Osteocyte (in vitro differentiated cells): ENCODE results near the gene KLF17. TPM values are rescaled to one million over a fixed set of nuclear protein-coding genes. Genes with fewer than 3 reads are reported as not detected.

Experiments
- DNase-seq: peaks from one replicate; pipeline ENCODE4 v3.0.0; 2021; ENCODE audit warnings: mixed read lengths; ENCODE audit not compliant: unreplicated experiment; ENCODE audit errors: extremely low spot score
- H3K27ac Mint-ChIP-seq: one replicate; pipeline ENCODE4 v1.8.0; 2021; ENCODE audit warnings: mild to moderate bottlenecking, mixed read lengths; ENCODE audit not compliant: unreplicated experiment
- H3K27me3 Mint-ChIP-seq: one replicate; pipeline ENCODE4 v1.8.0; 2021; ENCODE audit warnings: mixed read lengths; ENCODE audit not compliant: unreplicated experiment
- H3K36me3 Mint-ChIP-seq: one replicate; pipeline ENCODE4 v1.8.0; 2021; ENCODE audit warnings: mixed read lengths; ENCODE audit not compliant: unreplicated experiment
- H3K4me1 Mint-ChIP-seq: one replicate; pipeline ENCODE4 v1.8.0; 2021; ENCODE audit warnings: mixed read lengths; ENCODE audit not compliant: unreplicated experiment
- H3K4me3 Mint-ChIP-seq: one replicate; pipeline ENCODE4 v1.8.0; 2021; ENCODE audit warnings: mild to moderate bottlenecking, moderate library complexity, mixed read lengths; ENCODE audit not compliant: unreplicated experiment
- H3K9me3 Mint-ChIP-seq: one replicate; pipeline ENCODE4 v1.8.0; 2021; ENCODE audit warnings: mixed read lengths; ENCODE audit not compliant: unreplicated experiment
- total RNA-seq: library from RNA; stranded (reverse); gene quantifications from 2 replicates; pipeline ENCODE4 v1.2.1, GENCODE V29; 2021
- TF ChIP-seq, protein P1 (sequence below): fragments of 200-600 bp; sonication (generic); IDR thresholded peaks from 2 replicates; pipeline ENCODE4 v1.5.0; 2021; ENCODE audit warnings: antibody characterized with exemption, mild to moderate bottlenecking, moderate library complexity

KLF17 gene
- total RNA-seq, 1 donor from 2014 or later = not detected

DNA sequence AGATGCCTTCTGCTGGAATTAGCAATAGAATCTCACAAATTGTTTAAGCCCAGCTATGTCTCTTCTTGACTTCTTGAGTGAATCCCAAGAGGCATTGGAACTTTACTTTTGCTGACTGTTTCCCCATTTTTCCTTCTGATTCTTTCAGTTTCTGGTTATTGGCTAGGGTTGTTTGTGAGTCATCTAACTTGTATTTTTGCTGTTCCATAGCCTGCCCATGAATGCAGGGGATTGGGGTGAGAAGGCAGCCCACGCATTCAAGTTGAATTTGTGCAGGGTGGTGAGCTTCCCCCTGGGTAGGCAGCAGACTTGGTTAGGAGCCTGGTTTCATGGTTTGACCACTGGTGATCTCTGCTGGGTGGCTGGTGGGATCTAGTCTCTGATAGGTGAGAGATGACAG is 10.4 kb upstream of the KLF17 start:
- H3K27me3 Mint-ChIP-seq = peaks cover 37% of the 10 kb centered on the region
- H3K27ac Mint-ChIP-seq = no peak overlapping the region
- H3K36me3 Mint-ChIP-seq = no peaks in the 10 kb centered on the region
- H3K4me3 Mint-ChIP-seq = no peak overlapping the region
- DNase-seq = no peak
- H3K9me3 Mint-ChIP-seq = no peaks in the 10 kb centered on the region
- TF ChIP-seq, protein P1, sequence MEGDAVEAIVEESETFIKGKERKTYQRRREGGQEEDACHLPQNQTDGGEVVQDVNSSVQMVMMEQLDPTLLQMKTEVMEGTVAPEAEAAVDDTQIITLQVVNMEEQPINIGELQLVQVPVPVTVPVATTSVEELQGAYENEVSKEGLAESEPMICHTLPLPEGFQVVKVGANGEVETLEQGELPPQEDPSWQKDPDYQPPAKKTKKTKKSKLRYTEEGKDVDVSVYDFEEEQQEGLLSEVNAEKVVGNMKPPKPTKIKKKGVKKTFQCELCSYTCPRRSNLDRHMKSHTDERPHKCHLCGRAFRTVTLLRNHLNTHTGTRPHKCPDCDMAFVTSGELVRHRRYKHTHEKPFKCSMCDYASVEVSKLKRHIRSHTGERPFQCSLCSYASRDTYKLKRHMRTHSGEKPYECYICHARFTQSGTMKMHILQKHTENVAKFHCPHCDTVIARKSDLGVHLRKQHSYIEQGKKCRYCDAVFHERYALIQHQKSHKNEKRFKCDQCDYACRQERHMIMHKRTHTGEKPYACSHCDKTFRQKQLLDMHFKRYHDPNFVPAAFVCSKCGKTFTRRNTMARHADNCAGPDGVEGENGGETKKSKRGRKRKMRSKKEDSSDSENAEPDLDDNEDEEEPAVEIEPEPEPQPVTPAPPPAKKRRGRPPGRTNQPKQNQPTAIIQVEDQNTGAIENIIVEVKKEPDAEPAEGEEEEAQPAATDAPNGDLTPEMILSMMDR = no peak
- H3K4me1 Mint-ChIP-seq = no peaks in the 10 kb centered on the region

DNA sequence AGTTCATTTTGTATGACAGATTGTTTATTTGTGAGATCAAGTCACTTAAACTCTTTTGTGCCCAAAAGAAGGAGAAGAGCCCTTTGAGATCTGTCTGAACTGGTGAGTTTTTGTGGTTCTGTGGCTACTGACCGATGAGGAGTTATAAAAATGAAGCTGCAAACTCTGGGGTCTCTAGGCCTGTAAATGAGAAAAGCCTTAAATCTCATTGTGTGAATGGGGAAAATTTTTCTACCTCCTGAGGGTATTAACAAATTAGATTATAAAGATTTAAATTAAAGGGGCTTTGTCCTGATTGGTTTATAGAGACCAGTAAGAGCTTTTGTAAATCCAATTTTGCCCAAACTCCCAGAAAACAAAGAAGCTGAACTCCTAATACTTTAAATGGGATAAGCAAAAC is 9.7 kb upstream of the KLF17 start:
- Mint-ChIP-seq H3K27ac (no peak overlapping the region), H3K4me3 (no peak overlapping the region), H3K27me3 (peaks cover 44% of the 10 kb centered on the region), H3K9me3 (no peaks in the 10 kb centered on the region), H3K36me3 (no peaks in the 10 kb centered on the region), H3K4me1 (no peaks in the 10 kb centered on the region)
- TF ChIP-seq, protein P1 = no peak
- DNase-seq = no peak

DNA sequence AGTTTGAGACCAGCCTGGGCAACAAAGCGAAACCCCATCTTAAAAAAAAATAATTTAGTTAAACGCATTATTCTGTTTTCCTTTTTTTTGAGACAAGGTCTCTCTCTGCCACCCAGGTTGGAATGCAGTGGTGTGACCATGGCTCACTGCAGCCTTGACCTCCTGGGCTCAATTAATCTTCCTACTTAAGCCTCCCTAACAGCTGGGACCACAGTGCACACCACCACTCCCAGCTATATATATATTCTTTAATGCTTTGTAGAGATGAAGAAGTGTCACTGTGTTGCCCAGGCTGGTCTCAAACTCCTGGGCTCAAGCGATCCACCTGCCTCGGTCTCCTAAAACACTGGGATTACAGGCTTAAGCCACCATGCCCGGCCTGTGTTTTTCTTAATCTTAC is 7.7 kb upstream of the KLF17 start:
- Mint-ChIP-seq H3K27me3 (peaks cover 45% of the 10 kb centered on the region), H3K4me1 (no peaks in the 10 kb centered on the region), H3K36me3 (no peaks in the 10 kb centered on the region), H3K9me3 (no peaks in the 10 kb centered on the region), H3K4me3 (no peak overlapping the region), H3K27ac (no peak overlapping the region)
- no peak for DNase-seq
- TF ChIP-seq, protein P1 = no peak

DNA sequence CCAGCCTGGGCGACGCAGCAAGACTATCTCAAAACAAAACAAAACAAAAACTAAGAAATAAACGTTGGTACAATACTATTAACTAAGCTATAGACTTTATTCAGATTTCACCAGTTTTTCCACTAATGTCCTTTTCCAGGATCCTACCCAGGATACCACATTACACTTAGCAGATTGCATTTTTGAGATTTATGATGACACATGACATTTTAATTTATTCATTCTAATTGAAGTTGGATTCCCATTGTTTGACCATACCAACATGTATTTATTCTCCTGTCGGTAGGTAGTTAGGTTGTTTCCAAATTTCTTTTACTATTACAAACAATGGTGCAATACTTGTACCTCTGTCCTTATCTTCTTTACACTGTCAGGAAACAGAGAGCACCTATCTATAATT is 6.8 kb upstream of the KLF17 start:
- no peaks in the 10 kb centered on the region for H3K4me1 Mint-ChIP-seq

DNA sequence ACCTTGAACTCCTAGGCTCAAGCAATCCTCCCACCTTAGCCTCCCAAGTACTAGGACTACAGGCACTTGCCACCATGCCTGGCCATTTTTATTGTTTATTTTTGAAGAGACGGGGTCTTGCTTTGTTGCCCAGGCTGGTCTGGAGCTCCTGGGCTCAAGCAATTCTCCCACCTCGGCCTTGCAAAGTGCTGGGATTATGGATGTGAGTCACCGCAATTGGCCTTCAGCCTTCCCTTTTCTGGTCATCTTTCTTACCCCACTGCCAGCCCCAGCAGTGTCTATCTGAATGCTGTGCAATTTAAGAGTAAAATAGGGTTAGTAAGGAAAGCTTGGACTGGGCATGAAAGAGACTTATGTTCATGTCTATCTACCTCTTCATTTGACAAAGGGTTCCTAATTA is 6.1 kb upstream of the KLF17 start:
- no peak for DNase-seq
- Mint-ChIP-seq H3K27ac (no peak overlapping the region), H3K4me1 (no peaks in the 10 kb centered on the region), H3K36me3 (no peaks in the 10 kb centered on the region), H3K4me3 (no peak overlapping the region), H3K9me3 (no peaks in the 10 kb centered on the region), H3K27me3 (peaks cover 43% of the 10 kb centered on the region)
- TF ChIP-seq, protein P1 = no peak

More for the DNA sequence above, 6.8 kb upstream of the KLF17 start:
- DNase-seq = no peak
- Mint-ChIP-seq H3K27ac (no peak overlapping the region), H3K27me3 (peaks cover 44% of the 10 kb centered on the region), H3K9me3 (no peaks in the 10 kb centered on the region), H3K36me3 (no peaks in the 10 kb centered on the region), H3K4me3 (no peak overlapping the region)
- TF ChIP-seq, protein P1 = no peak
